Measurements from ENCODE around the gene ZMYM4. TPM values are rescaled to one million over a fixed set of nuclear protein-coding genes. Genes with fewer than 3 reads are reported as not detected.

ZMYM4 gene
- total RNA-seq, 1 experiment from 2014 or later = 62.7 TPM

DNA sequence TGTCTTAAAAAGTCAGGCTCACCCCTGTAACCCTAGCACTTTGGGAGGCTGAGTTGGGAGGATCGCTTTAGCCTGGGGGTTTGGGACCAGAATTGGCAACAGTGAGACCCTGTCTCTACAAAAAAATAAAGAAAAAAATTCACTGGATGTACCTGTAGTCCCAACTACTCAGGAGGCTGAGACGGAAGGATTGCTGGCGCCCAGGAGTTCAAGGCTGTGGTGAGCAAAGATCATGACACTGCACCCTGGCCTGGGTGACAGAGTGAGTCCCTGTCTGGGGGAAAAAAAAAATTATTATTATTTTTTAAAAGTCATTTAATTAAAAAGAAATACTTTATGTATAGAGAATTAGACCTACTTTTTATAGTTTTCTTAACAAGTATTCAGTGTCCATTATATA, 47.1 kb downstream of the ZMYM4 start:
- Mint-ChIP-seq H3K4me1 (ENCODE audit: low read depth, unreplicated experiment) (peaks cover 12% of the 10 kb centered on the region), H3K36me3 (ENCODE audit: insufficient read depth, unreplicated experiment) (peaks cover 9% of the 10 kb centered on the region), H3K9me3 (ENCODE audit: low read depth, unreplicated experiment) (peaks cover 3% of the 10 kb centered on the region), H3K27me3 (ENCODE audit: unreplicated experiment) (no peaks in the 10 kb centered on the region), H3K27ac (ENCODE audit: unreplicated experiment) (no peak overlapping the region), H3K4me3 (ENCODE audit: low read depth, unreplicated experiment) (no peak overlapping the region)
- TF ChIP-seq, protein P1, sequence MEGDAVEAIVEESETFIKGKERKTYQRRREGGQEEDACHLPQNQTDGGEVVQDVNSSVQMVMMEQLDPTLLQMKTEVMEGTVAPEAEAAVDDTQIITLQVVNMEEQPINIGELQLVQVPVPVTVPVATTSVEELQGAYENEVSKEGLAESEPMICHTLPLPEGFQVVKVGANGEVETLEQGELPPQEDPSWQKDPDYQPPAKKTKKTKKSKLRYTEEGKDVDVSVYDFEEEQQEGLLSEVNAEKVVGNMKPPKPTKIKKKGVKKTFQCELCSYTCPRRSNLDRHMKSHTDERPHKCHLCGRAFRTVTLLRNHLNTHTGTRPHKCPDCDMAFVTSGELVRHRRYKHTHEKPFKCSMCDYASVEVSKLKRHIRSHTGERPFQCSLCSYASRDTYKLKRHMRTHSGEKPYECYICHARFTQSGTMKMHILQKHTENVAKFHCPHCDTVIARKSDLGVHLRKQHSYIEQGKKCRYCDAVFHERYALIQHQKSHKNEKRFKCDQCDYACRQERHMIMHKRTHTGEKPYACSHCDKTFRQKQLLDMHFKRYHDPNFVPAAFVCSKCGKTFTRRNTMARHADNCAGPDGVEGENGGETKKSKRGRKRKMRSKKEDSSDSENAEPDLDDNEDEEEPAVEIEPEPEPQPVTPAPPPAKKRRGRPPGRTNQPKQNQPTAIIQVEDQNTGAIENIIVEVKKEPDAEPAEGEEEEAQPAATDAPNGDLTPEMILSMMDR (IDR thresholded peaks at IDR 0.05; ENCODE audit: unreplicated experiment) = no peak
- intact Hi-C loops (cut with micrococcal nuclease; ENCODE audit: unreplicated experiment) = no loop called here
- DNase-seq = no peak
- CTCF ChIA-PET = interaction anchor here (0.6 kb wide), 2 partner anchors 18 to 463 kb away, joined by 3 to 4 read pairs; no protein-coding TSS in a partner anchor
- BruUV-seq (replicated peaks) = no TSS peak

DNA sequence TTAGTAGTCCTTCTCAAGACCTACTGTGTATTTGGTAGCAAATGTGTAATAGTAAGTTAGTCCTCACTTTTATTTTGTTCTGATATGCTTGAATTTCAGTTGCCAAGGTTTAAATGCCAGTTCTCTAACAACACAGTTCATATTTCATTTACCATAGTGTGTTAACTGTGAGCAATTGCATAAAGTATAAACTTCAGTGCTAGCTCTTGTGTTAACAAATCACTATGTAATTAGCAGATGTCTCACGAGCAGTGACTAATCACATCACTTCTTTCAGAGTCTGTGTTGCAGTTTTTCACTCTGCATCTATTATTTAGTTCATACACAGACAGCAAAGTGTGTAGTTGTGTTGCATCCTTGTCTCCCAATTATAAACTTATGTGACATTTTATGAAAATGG, 47.8 kb downstream of the ZMYM4 start:
- no TSS peak for BruUV-seq (replicated peaks)
- Mint-ChIP-seq H3K36me3 (ENCODE audit: insufficient read depth, unreplicated experiment) (peaks cover 9% of the 10 kb centered on the region), H3K9me3 (ENCODE audit: low read depth, unreplicated experiment) (peaks cover 3% of the 10 kb centered on the region), H3K27ac (ENCODE audit: unreplicated experiment) (no peak overlapping the region), H3K4me1 (ENCODE audit: low read depth, unreplicated experiment) (peaks cover 18% of the 10 kb centered on the region), H3K4me3 (ENCODE audit: low read depth, unreplicated experiment) (no peak overlapping the region), H3K27me3 (ENCODE audit: unreplicated experiment) (no peaks in the 10 kb centered on the region)
- DNase-seq = no peak
- CTCF ChIA-PET = interaction anchor here (0.6 kb wide), 2 partner anchors 17 to 462 kb away, joined by 3 to 4 read pairs; no protein-coding TSS in a partner anchor
- TF ChIP-seq, protein P1 (IDR thresholded peaks at IDR 0.05; ENCODE audit: unreplicated experiment) = no peak
- intact Hi-C loops (cut with micrococcal nuclease; ENCODE audit: unreplicated experiment) = no loop called here

DNA sequence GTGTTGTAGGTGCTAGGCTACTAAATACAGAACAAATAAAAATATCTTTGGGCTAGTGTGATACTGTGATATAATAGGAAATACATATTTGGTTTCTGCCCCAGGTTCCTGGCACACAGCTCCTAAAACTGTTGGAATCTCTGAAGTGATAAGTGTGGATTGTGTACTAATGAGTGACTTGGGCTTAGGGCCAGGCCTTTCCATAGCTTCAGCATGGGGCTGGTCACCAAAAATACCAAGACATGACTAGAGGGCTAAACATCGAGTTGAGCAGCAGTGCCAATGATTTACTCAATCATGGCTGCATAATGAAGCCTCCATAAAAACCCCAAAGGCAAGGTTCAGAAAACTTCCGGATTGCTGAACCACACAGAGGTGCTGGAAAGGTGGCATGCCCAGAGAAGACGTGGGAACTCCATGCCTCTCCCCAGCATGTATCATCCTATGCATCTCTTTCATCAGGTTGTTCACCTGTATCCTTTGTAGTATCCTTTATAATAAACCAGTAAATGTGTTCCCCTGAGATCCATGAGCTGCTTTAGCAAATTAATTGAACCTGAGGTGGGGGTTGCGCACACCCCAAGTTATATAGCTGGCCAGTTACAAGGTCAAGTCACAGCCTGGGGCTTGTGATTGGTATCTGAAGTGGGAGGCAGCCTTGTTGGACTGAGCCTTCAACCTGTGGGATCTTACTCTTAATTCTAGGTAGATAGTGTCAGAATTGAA, 51.6 kb downstream of the ZMYM4 start:
- H3K4me3 Mint-ChIP-seq (ENCODE audit: low read depth, unreplicated experiment) = no peak overlapping the region
- peaks cover 35% of the 10 kb centered on the region for H3K4me1 Mint-ChIP-seq (ENCODE audit: low read depth, unreplicated experiment)
- DNase-seq = no peak
- no peaks in the 10 kb centered on the region for H3K27me3 Mint-ChIP-seq (ENCODE audit: unreplicated experiment)
- TF ChIP-seq, protein P1 (IDR thresholded peaks at IDR 0.05; ENCODE audit: unreplicated experiment) = no peak
- H3K9me3 Mint-ChIP-seq (ENCODE audit: low read depth, unreplicated experiment) = peaks cover 3% of the 10 kb centered on the region
- CTCF ChIA-PET = no interaction called here
- intact Hi-C loops (cut with micrococcal nuclease; ENCODE audit: unreplicated experiment) = no loop called here
- H3K36me3 Mint-ChIP-seq (ENCODE audit: insufficient read depth, unreplicated experiment) = peaks cover 16% of the 10 kb centered on the region
- no TSS peak for BruUV-seq (replicated peaks)
- H3K27ac Mint-ChIP-seq (ENCODE audit: unreplicated experiment) = no peak overlapping the region

DNA sequence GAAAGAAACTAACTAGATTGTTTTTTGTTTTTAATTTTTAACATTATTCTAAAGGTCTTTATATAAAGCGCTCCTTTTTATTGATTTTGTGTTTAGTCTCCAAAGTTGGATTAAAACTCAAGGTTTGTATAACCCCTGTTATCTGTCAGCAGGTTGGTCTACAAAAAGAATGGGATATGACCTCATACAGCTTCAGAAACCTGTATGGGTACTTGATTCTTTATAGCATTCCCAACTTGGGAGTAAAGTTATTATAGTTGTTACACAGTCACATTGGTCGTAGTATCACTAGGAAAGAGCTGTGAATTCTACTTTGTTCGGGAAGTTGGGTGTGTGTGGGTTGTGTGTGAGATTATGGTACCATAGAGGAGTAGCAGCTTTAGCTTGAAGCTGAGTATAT, 52.4 kb downstream of the ZMYM4 start:
- CTCF ChIA-PET = no interaction called here

More for the DNA sequence above, 52.4 kb downstream of the ZMYM4 start:
- H3K4me3 Mint-ChIP-seq (ENCODE audit: low read depth, unreplicated experiment) = no peak overlapping the region
- peaks cover 35% of the 10 kb centered on the region for H3K4me1 Mint-ChIP-seq (ENCODE audit: low read depth, unreplicated experiment)
- no peaks in the 10 kb centered on the region for H3K27me3 Mint-ChIP-seq (ENCODE audit: unreplicated experiment)
- no peak for DNase-seq
- H3K36me3 Mint-ChIP-seq (ENCODE audit: insufficient read depth, unreplicated experiment) = peaks cover 16% of the 10 kb centered on the region
- no TSS peak for BruUV-seq (replicated peaks)
- H3K9me3 Mint-ChIP-seq (ENCODE audit: low read depth, unreplicated experiment) = peaks cover 3% of the 10 kb centered on the region
- H3K27ac Mint-ChIP-seq (ENCODE audit: unreplicated experiment) = no peak overlapping the region
- intact Hi-C loops (cut with micrococcal nuclease; ENCODE audit: unreplicated experiment) = no loop called here
- TF ChIP-seq, protein P1 (IDR thresholded peaks at IDR 0.05; ENCODE audit: unreplicated experiment) = no peak

Data from Calu3 (cell line).